Dermis microvascular lymphatic vessel endothelial cell (primary cell): ENCODE data around the gene AGFG1. TPM values are rescaled to one million over a fixed set of nuclear protein-coding genes. Genes with fewer than 3 reads are reported as not detected.

Experiments used
- DNase-seq, 2 donors: peaks; one replicate each; pipeline versions ENCODE4 v3.0.0 to v3.0.0-alpha.2; 2010; ENCODE audit warnings: low read depth in 2 of 2
- total RNA-seq: library from RNA; depleted of rRNA; stranded (reverse); fragments of >200 nt; gene quantifications from 2 replicates; pipeline ENCODE4 v1.2.1, GENCODE V29; 2014

AGFG1 gene
- total RNA-seq, 1 donor from 2014 or later = 32.5 TPM

DNA sequence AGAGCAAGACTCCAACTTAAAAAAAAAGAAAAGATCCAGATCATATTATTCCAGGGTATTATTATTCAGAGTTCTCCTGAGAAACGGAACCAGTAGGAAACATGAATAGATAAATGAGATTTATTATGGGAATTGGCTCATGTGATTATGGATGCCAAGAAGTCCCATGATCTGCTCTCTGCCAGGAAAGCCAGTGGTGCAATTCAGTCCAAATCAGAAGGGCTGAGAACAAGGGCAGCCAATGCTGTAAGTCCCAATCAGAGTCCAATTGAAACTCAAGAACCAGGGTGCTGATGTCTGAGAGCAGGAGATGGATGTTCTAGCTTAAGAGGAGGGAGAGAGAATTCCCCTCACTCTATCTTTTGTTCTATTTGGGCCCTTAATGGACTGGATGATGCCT lies 134.5 kb downstream of the AGFG1 start:
- no peak for DNase-seq

DNA sequence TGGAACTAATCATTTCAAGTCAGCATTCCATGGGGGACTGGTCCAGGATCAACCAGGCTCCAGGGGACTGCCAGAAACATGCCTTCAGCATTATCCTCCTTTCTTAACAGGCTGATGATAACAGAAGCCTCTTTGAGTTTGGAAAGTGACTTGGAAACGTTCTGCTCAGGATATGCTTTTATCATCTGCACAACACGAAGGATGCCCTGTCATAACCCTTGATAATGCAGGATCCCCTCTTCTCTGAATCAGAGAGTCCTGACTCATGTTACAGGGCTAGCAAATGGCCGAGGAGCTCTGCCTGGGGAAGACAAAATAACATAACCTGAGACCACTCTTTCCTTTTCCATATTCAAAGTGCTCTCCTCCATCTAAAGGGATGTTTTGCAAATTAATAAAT lies 136.0 kb downstream of the AGFG1 start:
- no peak for DNase-seq

DNA sequence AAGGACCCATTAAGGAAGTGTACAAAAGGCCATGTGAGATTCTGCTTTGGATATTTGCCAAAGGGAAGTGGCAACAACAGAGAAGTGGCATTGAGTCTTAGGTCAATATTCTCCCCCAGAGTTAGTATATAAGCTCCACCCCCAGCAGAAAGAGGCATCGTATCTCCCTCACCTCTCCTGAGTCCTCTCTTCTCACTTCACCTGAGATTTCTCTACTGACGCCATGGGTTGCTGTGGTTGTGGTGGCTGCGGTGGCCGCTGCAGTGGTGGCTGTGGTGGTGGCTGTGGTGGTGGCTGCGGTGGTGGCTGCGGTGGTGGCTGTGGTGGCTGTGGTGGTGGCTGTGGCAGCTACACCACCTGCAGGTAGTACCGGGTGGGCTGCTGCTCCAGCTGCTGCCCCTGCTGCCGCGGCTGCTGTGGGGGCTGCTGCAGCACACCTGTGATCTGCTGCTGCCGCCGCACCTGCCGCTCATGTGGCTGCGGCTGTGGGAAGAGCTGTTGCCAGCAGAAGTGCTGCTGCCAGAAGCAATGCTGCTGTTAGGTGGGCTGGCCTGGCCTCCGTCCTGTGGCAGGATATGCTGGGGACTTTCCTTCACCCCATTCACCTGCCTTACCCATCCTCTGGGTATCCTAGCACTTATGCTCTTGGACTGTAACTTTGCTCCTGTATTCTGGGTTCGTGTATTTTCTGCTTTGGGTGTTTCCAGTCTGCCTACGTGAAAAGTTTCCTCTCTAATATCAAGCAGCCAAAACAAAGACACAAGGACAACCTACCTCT lies 136.8 kb downstream of the AGFG1 start:
- no peak for DNase-seq

DNA sequence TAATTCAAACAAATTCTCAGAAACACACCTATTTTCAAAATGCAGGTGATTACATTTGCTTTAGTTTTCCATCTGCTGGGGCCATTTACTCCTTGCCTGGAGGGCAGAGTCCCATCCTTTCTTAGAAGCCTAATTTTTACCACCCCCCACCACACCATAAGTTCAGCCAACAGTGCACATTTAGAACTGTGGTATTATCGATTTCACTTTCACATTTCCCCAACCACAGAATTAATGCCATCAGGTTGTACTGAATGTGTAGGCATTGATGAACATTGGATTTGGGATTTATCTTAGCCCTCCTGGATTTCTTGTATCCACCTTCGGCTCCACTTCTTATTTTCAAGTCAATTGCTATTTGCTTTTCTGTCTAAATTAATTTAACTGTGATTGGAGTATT lies 138.2 kb downstream of the AGFG1 start:
- DNase-seq = no peak

Other genes starting within 250 kb of the AGFG1 start
- gene MFF, start 146.9 kb upstream of the AGFG1 start, total RNA-seq = 35.4 and 45.5 TPM in 2 replicates
- gene TM4SF20, start 92.8 kb upstream of the AGFG1 start, total RNA-seq = not detected in 2 replicates
- gene SCYGR1, start 84.2 kb upstream of the AGFG1 start, total RNA-seq = not detected in 2 replicates
- gene SCYGR2, start 126.7 kb downstream of the AGFG1 start, total RNA-seq = not detected in 2 replicates
- not detected in 2 replicates for gene SCYGR3, start 142.7 kb downstream of the AGFG1 start, total RNA-seq
- not detected in 2 replicates for gene SCYGR4, start 145.3 kb downstream of the AGFG1 start, total RNA-seq
- gene SCYGR5, start 194.6 kb downstream of the AGFG1 start, total RNA-seq = not detected in 2 replicates
- gene SLC19A3, start 245.9 kb downstream of the AGFG1 start, total RNA-seq = under 0.01 and 0.13 TPM in 2 replicates